Bronchial epithelial cell (primary cell): ENCODE measurements around the gene STAT5B. TPM values are rescaled to one million over a fixed set of nuclear protein-coding genes. Genes with fewer than 3 reads are reported as not detected.

Experiments used
- DNase-seq: peaks from one replicate; pipeline ENCODE4 v3.0.0-alpha.2; 2010; ENCODE audit warnings: low read depth
- FAIRE-seq: peaks from 2 replicates; lab custom pipeline; 2011; peaks lifted over from hg19 to GRCh38; lab: Jason Lieb, UNC
- H3K27me3 ChIP-seq: 2 replicates; pipeline ENCODE4 v1.5.1; 2011; ENCODE audit warnings: low read length; ENCODE audit not compliant: control insufficient read depth, insufficient read depth
- H3K36me3 ChIP-seq: 2 replicates; pipeline ENCODE4 v1.5.1; 2011; ENCODE audit warnings: low read length; ENCODE audit not compliant: control insufficient read depth, insufficient read depth
- H3K4me3 ChIP-seq: 2 replicates; pipeline ENCODE4 v1.5.1; 2011; ENCODE audit warnings: mild to moderate bottlenecking, low read depth, low read length, control low read depth
- CTCF ChIP-seq: IDR thresholded peaks from 2 replicates; pipeline ENCODE4 v1.5.1; 2011; ENCODE audit warnings: mild to moderate bottlenecking, moderate library complexity, low read length, control low read depth, inconsistent platforms; ENCODE audit not compliant: insufficient read depth, severe bottlenecking
- total RNA-seq: library from RNA; depleted of rRNA; stranded (reverse); fragments of >200 nt; gene quantifications from 2 replicates; pipeline ENCODE4 v1.2.1, GENCODE V29; 2014

STAT5B gene
- total RNA-seq, 1 donor from 2014 or later = 11.6 TPM

GRCh38 chr17:42273474-42274252, 2.5 kb downstream of the STAT5B start:
- no peak for TF ChIP-seq CTCF
- no peaks in the 10 kb centered on the region for H3K27me3 ChIP-seq
- H3K36me3 ChIP-seq = no peaks in the 10 kb centered on the region
- DNase-seq = no peak
- no peak for FAIRE-seq
- H3K4me3 ChIP-seq = no peak overlapping the region

- Histone ChIP-seq H3K36me3 (no peaks in the 10 kb centered on the region), H3K4me3 (no peak overlapping the region), H3K27me3 (no peaks in the 10 kb centered on the region)
- DNase-seq = no peak
- no peak for FAIRE-seq
- TF ChIP-seq CTCF = no peak
These were observed 3.9 kb downstream of the STAT5B start for GRCh38 chr17:42272162-42272907.

- Histone ChIP-seq H3K36me3 (no peaks in the 10 kb centered on the region), H3K4me3 (no peak overlapping the region), H3K27me3 (no peaks in the 10 kb centered on the region)
- TF ChIP-seq CTCF = no peak
- FAIRE-seq = no peak
- no peak for DNase-seq
These were observed 4.5 kb downstream of the STAT5B start for GRCh38 chr17:42271779-42272035.

GRCh38 chr17:42271006-42271778, 5.0 kb downstream of the STAT5B start:
- DNase-seq = no peak
- FAIRE-seq = no peak
- TF ChIP-seq CTCF = no peak
- H3K4me3 ChIP-seq = no peak overlapping the region
- no peaks in the 10 kb centered on the region for H3K36me3 ChIP-seq
- H3K27me3 ChIP-seq = no peaks in the 10 kb centered on the region

GRCh38 chr17:42270596-42270995, 5.6 kb downstream of the STAT5B start:
- H3K36me3 ChIP-seq = no peaks in the 10 kb centered on the region
- no peak for TF ChIP-seq CTCF
- H3K27me3 ChIP-seq = no peaks in the 10 kb centered on the region
- H3K4me3 ChIP-seq = no peak overlapping the region
- FAIRE-seq (no peak), DNase-seq (no peak)
